GM21381 (cell line): ENCODE measurements around the gene SLC15A4.
"Not testable (repeated sequence)": the region's sequence is repeated elsewhere in the genome, so short reads cannot be mapped to it uniquely, and the experiment has no call there.

Experiments
- ATAC-seq: cut with Tn5 transposase; IDR thresholded peaks from one replicate; pipeline ENCODE4 v1.9.1; 2021; ENCODE audit warnings: mild to moderate bottlenecking, moderate library complexity; ENCODE audit not compliant: unreplicated experiment

Gene SLC15A4

GRCh38 chr12:128815779-128816642, 7.7 kb downstream of the SLC15A4 start:
- no peak for ATAC-seq

- ATAC-seq, result no peak
Measured at GRCh38 chr12:128814411-128815261, 9.1 kb downstream of the SLC15A4 start.

- peak; percentile 34 for ATAC-seq
Measured at GRCh38 chr12:128813883-128814282, 9.9 kb downstream of the SLC15A4 start.

- ATAC-seq, result no peak
Measured at GRCh38 chr12:128813392-128813791, 10.4 kb downstream of the SLC15A4 start.

GRCh38 chr12:128811806-128812205, 12.0 kb downstream of the SLC15A4 start:
- no peak for ATAC-seq

- ATAC-seq, result peak; percentile 51
Measured at GRCh38 chr12:128810182-128811127, 13.3 kb downstream of the SLC15A4 start.

GRCh38 chr12:128808651-128809050, 15.1 kb downstream of the SLC15A4 start:
- ATAC-seq, result no peak

- no peak for ATAC-seq
Measured at GRCh38 chr12:128807161-128807724, 16.5 kb downstream of the SLC15A4 start.

GRCh38 chr12:128806573-128806972, 17.2 kb downstream of the SLC15A4 start:
- no peak for ATAC-seq

GRCh38 chr12:128805406-128805805, 18.4 kb downstream of the SLC15A4 start:
- ATAC-seq, result not testable (repeated sequence)

GRCh38 chr12:128804762-128805161, 19.0 kb downstream of the SLC15A4 start:
- no peak for ATAC-seq

GRCh38 chr12:128803788-128804187, 20.0 kb downstream of the SLC15A4 start:
- ATAC-seq, result no peak

GRCh38 chr12:128802756-128803155, 21.0 kb downstream of the SLC15A4 start:
- no peak for ATAC-seq

- ATAC-seq, result no peak
Measured at GRCh38 chr12:128801879-128802391, 21.8 kb downstream of the SLC15A4 start.

- no peak for ATAC-seq
Measured at GRCh38 chr12:128800606-128801005, 23.2 kb downstream of the SLC15A4 start.

- ATAC-seq, result no peak
Measured at GRCh38 chr12:128798571-128799341, 25.0 kb downstream of the SLC15A4 start.

GRCh38 chr12:128797119-128798118, 26.3 kb downstream of the SLC15A4 start:
- ATAC-seq, result peak; percentile 37

- ATAC-seq, result no peak
Measured at GRCh38 chr12:128796439-128797118, 27.2 kb downstream of the SLC15A4 start.
